ENCODE measurements around the gene ADAT1.

Gene ADAT1, protein sequence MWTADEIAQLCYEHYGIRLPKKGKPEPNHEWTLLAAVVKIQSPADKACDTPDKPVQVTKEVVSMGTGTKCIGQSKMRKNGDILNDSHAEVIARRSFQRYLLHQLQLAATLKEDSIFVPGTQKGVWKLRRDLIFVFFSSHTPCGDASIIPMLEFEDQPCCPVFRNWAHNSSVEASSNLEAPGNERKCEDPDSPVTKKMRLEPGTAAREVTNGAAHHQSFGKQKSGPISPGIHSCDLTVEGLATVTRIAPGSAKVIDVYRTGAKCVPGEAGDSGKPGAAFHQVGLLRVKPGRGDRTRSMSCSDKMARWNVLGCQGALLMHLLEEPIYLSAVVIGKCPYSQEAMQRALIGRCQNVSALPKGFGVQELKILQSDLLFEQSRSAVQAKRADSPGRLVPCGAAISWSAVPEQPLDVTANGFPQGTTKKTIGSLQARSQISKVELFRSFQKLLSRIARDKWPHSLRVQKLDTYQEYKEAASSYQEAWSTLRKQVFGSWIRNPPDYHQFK

GRCh38 chr16:75622761-75623605 lies at the start of gene ADAT1:
Gene ADAT1, minus strand, starts transcription at chr16:75623281. Its CDS starts 2,482 bp downstream, at chr16:75620799.
- DNase-seq = peak; percentile 88

- DNase-seq = no peak
These were observed 44.4 kb upstream of the ADAT1 start for GRCh38 chr16:75667503-75667902.

- no peak for DNase-seq
These were observed 37.7 kb upstream of the ADAT1 start for GRCh38 chr16:75660726-75661302.

DNA sequence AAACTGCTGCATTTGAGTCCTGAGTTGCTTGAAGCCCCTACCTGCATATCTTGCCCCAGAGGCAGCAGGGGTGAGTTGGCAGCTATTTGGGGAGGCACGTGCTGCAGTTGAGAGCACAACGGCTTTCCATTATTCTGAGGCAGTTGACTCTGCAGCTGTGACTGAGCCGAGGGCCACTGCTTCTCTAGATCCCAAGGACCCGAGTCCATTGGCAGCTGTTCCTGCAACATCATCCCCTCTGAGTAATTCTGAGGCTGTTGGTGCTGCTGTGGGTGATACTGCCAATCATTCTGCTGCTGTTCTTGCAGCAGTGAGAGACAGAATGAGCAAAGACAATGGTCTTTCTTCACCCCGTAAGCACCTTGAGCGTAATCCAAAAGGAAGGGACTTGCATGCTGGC lies 37.2 kb upstream of the ADAT1 start:
- no peak for DNase-seq

- no peak for DNase-seq
These were observed 35.1 kb upstream of the ADAT1 start for GRCh38 chr16:75658175-75658574.

DNA sequence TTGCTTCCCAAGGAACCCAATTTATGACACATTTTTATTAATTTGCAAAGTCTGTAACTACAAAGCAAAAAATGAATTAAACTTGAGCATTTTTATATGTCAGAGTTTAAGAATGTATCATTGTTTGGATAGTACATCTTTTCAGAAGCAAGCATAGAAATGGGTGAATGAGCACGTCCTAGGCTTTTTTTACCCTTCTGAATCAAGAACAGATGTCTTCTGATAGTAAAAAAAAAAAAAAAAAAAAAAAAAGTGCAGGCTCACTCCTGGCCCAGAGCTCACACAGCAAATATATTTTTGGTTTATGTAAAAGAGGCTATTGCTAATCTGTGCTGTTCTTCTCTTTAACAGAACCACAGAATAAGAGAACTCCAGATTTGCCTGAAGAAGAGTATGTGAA lies 30.8 kb upstream of the ADAT1 start:
- DNase-seq = no peak

DNA sequence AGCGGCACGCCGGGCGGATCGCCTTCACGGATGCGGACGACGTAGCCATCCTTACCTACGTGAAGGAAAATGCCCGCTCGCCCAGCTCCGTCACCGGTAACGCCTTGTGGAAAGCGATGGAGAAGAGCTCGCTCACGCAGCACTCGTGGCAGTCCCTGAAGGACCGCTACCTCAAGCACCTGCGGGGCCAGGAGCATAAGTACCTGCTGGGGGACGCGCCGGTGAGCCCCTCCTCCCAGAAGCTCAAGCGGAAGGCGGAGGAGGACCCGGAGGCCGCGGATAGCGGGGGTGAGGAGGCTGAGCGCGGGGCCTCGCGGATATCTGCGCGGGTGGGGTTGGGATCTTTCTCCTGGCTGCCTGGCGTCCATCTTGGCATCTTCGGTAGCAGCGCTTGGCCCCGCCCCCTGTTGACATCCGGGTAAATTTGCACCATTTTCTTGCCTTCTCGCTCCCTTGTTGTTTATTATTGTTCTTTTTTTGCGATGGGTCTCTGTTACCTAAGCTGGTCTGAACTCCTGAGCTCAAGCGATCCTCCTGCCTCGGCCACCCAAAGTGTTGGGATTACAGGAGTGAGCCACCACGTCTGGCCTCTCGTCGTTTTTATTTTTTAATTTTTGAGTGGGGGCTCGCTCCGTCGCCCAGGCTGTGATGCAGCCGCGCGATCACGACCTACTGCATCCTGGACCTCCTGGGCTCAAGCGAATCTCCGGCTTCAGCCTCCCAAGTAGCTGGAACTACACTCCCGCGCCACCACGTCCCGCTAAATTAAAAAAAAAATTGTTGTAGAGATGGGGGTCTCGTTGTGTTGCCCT lies 25.4 kb upstream of the ADAT1 start:
- DNase-seq = peak; percentile 20

DNA sequence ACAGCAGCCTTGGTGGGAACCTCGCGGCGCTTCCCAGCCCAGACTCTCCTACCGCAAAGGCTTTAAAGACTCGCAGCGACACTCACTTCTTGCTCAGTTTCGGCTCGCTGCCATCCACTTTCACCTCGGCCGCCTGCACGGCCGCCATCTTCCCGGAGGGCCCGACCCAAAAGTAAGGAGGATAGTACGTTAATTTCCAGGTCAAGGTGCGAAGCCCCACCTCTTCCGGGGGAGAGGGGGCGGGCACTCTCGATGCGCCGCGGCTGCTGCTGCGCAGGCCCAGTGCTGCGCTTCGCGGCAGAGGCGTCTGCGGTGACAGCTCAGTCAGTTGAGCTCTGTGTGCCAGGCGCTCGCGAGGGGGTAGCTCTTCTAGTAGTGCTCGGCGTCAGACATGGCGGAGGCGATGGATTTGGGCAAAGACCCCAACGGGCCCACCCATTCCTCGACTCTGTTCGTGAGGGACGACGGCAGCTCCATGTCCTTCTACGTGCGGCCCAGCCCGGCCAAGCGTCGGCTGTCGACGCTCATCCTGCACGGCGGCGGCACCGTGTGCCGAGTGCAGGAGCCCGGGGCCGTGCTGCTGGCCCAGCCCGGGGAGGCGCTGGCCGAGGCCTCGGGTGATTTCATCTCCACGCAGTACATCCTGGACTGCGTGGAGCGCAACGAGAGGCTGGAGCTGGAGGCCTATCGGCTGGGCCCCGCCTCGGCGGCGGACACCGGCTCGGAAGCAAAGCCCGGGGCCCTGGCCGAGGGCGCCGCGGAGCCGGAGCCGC lies 24.6 kb upstream of the ADAT1 start, which contains the start of the genes KARS1 and TERF2IP:
KARS1 (minus strand) TSS at position 174 of the 773 bp plus-strand sequence; CDS start at position 148, 26 bp downstream.
TERF2IP (plus strand) TSS at position 282 of the 773 bp plus-strand sequence; CDS start at position 392, 110 bp downstream.
- peak; percentile 77 for DNase-seq

DNA sequence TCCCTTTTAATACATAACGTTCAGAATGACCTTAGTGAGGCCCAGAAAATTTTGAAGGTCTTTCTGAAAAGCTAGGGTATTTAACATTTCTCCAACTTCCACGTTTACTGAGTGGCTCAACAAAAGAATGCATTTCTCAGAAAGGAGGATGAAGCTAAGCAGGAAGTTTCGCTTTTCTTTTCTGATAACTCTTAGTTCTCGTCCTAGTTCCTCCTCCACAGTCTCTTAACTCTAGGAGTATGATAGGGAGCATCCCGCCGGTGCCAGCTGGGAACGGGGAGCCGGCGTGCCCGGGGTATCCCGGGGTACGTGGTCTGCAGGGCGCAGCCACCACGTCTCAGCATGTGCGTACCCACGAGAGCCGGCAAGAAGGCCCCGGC lies 24.0 kb upstream of the ADAT1 start:
- DNase-seq = no peak

- no peak for DNase-seq
These were observed 21.3 kb upstream of the ADAT1 start for GRCh38 chr16:75644240-75645012.

- DNase-seq = no peak
These were observed 17.5 kb upstream of the ADAT1 start for GRCh38 chr16:75640598-75640997.

DNA sequence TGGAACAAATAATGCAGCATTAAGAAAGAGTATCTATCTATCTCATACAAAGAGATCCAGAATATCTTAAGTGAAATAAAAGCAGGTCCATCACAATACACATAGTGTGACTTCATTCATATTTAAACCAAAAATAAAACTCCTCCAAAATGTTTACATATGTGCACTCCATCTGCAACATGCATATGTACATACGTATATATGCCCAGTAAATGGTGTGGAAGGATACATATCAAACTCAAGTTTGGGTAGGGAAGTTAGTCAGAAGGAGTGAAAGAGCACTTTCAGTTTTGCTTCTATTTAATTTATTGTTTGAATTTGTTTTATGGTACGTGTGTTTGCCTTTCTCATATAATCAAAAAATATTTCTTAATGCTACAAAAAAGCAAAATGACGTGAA lies 12.0 kb upstream of the ADAT1 start:
- DNase-seq = no peak

DNA sequence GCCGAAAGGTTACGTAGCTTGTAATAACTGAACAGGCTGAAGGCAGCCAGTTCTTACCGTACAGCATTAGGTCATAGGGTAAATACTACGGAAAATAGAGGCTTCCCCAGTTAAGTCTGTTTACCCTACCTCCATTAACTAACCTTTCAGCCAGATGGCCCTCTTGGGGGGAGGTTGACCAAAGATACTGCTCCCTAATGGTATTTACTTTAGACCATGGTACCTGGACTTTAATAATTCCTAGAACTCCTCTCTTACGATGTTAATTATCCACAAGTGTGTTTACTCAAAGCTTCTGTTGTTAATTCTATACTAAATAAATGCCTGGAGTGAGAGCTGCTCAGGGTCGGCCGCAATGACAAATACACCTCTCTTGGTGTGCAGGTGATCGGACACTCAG lies 9.8 kb upstream of the ADAT1 start:
- no peak for DNase-seq

- DNase-seq = no peak
These were observed 7.0 kb upstream of the ADAT1 start for GRCh38 chr16:75630052-75630451.

DNA sequence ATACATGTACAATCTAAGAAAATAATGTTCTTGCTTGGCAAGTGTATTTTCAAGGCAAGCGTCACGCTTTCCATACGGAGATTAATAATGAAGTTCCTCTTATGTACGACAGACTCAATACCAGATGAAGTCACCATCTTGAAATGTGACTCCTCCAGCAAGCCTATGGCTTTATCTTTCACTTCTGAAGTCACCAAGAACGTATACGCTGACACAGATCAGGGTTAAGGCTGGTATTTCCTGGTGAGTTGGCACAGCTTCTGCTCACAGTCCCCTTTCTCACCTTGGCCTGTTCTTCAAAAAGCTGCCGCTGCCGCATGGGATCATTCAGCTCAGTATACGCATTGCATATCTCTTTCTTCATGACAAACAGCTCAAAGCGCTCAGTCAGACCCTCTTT lies 6.1 kb upstream of the ADAT1 start:
- DNase-seq = no peak

DNA sequence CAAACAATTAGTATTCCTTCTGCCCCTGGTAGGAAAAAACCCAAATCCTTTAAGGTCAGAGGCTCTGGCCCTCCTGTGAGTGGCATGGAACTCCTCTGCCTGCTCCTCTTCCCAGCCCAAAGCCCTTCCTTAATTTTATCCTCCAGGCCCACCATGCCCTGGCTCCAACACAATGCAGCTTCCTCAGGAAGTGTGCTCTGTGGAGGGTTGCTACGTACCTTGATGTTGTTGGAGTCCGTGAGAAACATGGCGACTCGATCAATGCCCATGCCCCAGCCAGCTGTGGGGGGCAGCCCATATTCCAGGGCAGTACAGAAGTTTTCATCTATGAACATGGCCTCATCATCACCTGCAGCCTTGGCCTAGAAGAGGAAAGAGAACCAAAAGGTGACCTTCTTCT lies 5.3 kb upstream of the ADAT1 start:
- no peak for DNase-seq

DNA sequence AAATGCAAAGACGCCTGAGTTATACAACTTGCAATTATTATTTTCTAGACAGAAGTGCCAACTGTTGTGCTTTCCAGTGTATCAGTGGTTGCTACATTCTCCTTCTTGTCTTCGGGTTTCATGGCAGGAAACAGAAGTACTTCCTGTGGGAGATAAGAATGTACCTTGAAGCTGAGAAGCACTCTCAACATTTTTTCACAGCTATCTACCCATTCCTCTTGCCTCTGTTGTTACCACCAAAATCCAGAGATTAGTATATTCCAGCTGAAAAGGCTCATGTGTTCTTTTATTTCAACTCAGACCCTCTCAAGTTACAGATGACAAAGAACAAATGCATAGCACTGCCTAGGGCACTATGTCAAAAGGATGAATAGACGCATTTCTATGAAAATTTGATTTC lies 4.8 kb upstream of the ADAT1 start:
- DNase-seq = no peak

DNA sequence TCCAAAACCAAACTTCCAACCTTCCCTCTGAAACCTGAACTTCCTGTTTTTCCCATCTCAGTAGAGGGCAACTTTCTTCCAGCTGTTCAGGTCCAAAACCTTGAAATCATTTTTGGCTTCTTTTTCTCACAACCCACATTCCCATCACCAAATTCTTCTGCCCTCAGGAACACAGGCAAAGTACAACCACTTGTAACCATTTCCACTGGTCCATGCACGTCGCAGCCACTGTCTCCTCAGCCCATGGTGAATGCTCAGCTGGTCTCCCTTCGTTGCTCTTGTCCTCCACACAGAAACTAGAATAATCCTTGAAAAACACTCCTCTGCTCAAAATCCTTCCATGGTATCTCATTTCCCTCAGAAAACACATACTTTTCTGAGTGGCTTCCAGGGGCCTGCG lies 3.7 kb upstream of the ADAT1 start:
- no peak for DNase-seq

DNA sequence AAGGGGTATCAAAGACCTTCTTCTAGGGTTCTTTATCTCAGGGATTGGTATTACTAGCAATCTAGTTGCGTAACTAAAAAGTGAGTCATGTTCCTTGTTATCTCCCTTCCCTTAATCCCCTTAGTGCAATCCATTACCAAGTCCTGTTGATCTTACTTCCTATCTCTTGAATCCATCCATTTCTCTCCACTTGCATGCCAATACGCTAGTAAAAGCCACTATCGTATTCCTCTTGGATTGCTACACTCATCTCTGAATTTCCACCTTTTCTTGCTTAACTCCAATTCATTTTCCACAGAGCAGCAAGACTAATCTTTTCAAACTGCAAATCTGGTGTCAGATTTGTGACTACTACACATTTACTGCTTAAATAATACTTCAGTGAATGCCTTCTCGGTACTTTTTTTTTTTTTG lies 1.8 kb upstream of the ADAT1 start:
- DNase-seq = no peak

- DNase-seq = peak; percentile 7
These were observed 2.0 kb downstream of the ADAT1 start for GRCh38 chr16:75621170-75621477.
